ENCODE results near the gene AP5Z1.
"Not testable (repeated sequence)": the region's sequence is repeated elsewhere in the genome, so short reads cannot be mapped to it uniquely, and the experiment has no call there.

Gene AP5Z1

DNA sequence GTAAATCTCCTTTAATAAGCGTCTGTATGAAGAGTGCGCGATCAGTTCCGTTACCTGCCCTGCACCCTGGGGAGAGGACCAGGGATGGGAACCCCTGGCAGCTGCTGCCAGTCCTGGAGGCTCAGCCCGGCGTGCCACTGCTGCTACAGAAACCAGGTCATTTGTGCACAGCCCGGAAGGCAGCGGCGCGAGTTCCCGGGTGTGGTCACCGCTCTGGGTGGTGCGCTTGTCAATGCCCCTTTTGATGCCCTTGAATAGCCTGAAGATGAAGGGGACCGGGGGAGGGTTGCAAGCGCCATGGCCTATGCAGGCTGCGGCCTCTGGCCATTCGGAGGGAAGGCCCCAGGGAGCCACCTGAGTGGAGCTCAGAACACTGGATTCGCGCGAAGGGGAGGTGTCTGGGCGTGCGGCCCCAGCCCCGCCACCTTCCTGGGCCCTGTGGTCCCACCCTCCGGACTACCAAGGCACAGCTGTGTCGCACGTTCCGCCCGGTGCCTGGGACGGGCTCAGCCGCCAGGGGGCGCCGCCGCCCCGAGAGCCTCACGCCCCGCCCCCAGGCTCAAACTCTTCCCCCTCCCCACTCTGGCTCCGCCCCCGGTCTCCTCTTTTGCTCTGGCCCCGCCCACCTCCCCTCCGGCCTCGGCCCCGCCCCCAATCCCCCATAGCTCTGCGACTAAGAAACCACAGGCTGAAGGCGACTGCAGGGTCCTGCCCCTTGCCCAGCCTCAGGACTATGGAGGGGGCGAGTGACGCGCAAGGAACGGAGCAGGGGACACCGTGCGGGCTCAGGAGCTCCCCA lies 16.5 kb downstream of the AP5Z1 start:
- Histone ChIP-seq H3K9me3 (ENCODE audit: low read length) (no peaks in the 10 kb centered on the region), H3K4me1 (ENCODE audit: insufficient read depth, low read length) (no peaks in the 10 kb centered on the region), H3K27ac (ENCODE audit: low read depth, low read length) (peak overlapping the region; percentile 49), H3K27me3 (ENCODE audit: control insufficient read depth in 1 of 2, insufficient read depth in 2 of 2, low read length in 2 of 2) (no peaks in the 10 kb centered on the region), H3K36me3 (ENCODE audit: insufficient read depth, low read length) (peaks cover 31% of the 10 kb centered on the region), H3K9ac (ENCODE audit: low read length) (no peak overlapping the region), H3K4me3 (ENCODE audit: low read depth in 1 of 2, low read length in 2 of 2) (peak overlapping the region; percentile 28 to 38)

DNA sequence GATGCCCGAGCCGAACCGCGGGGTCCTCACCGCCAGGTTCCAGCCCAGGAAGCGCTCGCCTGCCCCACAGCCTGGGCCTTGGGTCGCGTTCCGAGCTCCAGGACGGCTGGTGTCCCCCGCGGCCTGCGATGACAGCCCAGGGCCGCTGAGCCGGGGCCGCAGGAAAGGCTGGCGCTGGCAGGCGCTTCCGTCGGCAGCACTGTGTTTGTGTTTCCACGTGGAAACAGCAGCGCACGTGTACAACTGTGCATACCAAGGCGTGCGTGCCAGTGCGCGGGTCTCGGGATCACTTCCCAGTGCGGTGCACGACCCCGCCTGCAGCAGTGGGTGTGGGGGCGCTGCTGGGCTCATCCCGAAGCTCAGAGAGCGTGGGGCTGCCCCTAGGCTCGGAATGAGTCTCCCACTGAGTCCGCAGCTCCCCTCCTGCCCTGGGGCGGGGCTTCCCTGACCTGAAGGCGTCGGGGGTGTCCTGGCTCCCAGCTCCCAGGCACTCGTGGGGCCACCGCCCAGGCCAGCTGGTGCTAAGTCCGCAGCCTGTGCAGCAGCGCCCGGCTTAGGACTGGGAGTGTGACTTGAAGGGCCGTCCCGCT lies 17.2 kb downstream of the AP5Z1 start:
- no peaks in the 10 kb centered on the region for H3K4me1 ChIP-seq (ENCODE audit: insufficient read depth, low read length)
- H3K9ac ChIP-seq (ENCODE audit: low read length): no peak overlapping the region
- H3K27me3 ChIP-seq (ENCODE audit: control insufficient read depth in 1 of 2, insufficient read depth in 2 of 2, low read length in 2 of 2): no peaks in the 10 kb centered on the region
- peak overlapping the region; percentile 49 for H3K27ac ChIP-seq (ENCODE audit: low read depth, low read length)
- H3K4me3 ChIP-seq (ENCODE audit: low read depth in 1 of 2, low read length in 2 of 2): peak overlapping the region; percentile 28 to 38
- H3K36me3 ChIP-seq (ENCODE audit: insufficient read depth, low read length): peaks cover 30% of the 10 kb centered on the region
- H3K9me3 ChIP-seq (ENCODE audit: low read length): no peaks in the 10 kb centered on the region

DNA sequence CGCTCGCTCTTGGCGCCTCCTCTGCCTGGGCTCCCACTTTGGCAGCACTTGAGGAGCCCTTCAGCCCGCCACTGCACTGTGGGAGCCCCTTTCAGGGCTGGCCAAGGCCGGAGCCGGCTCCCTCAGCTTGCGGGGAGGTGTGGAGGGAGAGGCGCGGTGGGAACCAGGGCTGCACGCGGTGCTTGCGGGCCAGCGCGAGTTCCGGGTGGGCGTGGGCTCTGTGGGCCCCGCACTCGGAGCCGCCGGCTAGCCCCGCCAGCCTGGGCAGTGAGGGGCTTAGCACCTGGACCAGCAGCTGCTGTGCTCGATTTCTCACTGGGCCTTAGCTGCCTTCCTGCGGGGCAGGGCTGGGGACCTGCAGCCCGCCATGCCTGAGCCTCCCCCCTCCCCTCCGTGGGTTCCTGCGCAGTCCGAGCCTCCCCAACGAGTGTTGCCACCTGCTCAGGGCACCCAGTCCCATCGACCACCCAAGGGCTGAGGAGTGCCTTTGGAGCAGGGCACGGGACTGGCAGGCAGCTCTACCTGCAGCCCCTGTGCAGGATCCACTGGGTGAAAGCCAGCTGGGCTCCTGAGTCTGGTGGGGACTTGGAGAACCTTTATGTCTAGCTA lies 18.1 kb downstream of the AP5Z1 start:
- not testable (repeated sequence) for H3K27ac ChIP-seq (ENCODE audit: low read depth, low read length); H3K4me1 ChIP-seq (ENCODE audit: insufficient read depth, low read length); H3K4me3 ChIP-seq (ENCODE audit: low read depth in 1 of 2, low read length in 2 of 2); H3K27me3 ChIP-seq (ENCODE audit: control insufficient read depth in 1 of 2, insufficient read depth in 2 of 2, low read length in 2 of 2); H3K9me3 ChIP-seq (ENCODE audit: low read length); H3K9ac ChIP-seq (ENCODE audit: low read length)
- peaks cover 22% of the 10 kb centered on the region for H3K36me3 ChIP-seq (ENCODE audit: insufficient read depth, low read length)

DNA sequence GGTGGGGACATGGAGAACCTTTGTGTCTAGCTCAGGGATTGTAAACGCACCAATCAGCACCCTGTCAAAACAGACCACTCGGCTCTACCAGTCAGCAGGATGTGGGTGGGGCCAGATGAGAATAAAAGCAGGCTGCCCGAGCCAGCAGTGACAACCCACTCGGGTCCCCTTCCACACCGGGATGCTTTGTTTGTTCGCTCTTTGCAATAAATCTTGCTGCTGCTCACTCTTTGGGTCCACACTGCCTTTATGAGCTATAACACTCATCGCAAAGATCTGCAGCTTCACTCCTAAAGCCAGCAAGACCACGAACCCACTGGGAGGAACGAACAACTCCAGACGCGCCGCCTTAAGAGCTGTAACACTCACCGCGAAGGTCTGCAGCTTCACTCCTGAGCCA lies 18.7 kb downstream of the AP5Z1 start:
- not testable (repeated sequence) for H3K27me3 ChIP-seq (ENCODE audit: control insufficient read depth in 1 of 2, insufficient read depth in 2 of 2, low read length in 2 of 2); H3K9me3 ChIP-seq (ENCODE audit: low read length); H3K27ac ChIP-seq (ENCODE audit: low read depth, low read length); H3K9ac ChIP-seq (ENCODE audit: low read length); H3K4me3 ChIP-seq (ENCODE audit: low read depth in 1 of 2, low read length in 2 of 2); H3K4me1 ChIP-seq (ENCODE audit: insufficient read depth, low read length)
- peaks cover 18% of the 10 kb centered on the region for H3K36me3 ChIP-seq (ENCODE audit: insufficient read depth, low read length)

DNA sequence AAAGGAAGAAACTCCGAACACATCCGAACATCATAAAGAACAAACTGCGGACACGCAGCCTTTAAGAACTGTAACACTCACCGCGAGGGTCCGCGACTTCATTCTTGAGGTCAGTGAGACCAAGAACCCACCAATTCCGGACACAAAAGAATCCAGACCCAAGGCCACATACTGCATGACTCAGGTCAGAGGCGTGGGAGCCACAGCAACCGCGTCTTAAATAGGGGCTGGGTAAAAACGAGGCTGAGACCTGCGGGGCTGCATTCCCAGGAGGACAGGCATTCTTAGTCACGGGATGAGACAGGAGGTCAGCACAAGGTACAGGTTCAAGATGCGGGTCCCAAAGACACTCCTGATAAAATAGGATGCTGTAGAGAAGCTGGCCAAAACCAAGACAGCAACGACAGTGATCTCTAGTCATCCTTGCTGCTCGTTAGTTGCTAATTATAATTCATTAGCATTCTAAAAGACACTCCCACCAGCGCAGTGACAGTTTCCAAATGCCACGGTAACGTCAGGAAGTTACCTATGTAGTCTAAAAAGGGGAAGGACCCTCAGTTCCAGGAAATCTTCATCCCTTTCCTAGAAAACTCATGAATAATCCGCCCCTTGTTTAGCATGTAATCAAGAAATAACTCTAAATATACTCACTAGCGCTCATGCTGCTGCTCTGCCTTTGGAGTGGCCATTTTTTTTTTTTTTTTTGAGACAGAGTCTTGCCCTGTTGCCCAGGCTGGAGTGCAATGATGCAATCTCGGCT lies 19.3 kb downstream of the AP5Z1 start:
- H3K4me1 ChIP-seq (ENCODE audit: insufficient read depth, low read length): no peaks in the 10 kb centered on the region
- peaks cover 18% of the 10 kb centered on the region for H3K36me3 ChIP-seq (ENCODE audit: insufficient read depth, low read length)
- no peaks in the 10 kb centered on the region for H3K9me3 ChIP-seq (ENCODE audit: low read length)
- no peak overlapping the region for H3K4me3 ChIP-seq (ENCODE audit: low read depth in 1 of 2, low read length in 2 of 2)
- no peaks in the 10 kb centered on the region for H3K27me3 ChIP-seq (ENCODE audit: control insufficient read depth in 1 of 2, insufficient read depth in 2 of 2, low read length in 2 of 2)
- no peak overlapping the region for H3K9ac ChIP-seq (ENCODE audit: low read length)
- no peak overlapping the region for H3K27ac ChIP-seq (ENCODE audit: low read depth, low read length)

DNA sequence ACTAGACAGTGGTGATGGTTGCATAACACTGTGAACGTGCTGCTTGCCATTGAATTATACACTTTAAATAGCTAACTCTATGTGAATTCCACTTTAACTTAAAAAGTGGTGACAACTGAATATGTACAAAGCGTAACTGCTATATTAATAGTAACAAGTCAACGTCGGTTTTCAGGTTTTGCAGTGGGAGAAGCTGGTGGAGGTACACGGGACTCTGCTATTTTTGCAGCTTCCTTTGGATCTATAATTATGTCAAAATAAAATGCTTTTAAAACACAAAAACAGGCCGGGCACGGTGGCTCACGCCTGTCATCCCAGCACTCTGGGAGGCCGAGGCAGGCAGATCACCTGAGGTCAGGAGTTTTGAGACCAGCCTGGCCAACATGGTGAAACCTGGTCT lies 21.0 kb downstream of the AP5Z1 start:
- no peak overlapping the region for H3K27ac ChIP-seq (ENCODE audit: low read depth, low read length)
- no peak overlapping the region for H3K4me3 ChIP-seq (ENCODE audit: low read depth in 1 of 2, low read length in 2 of 2)
- no peaks in the 10 kb centered on the region for H3K9me3 ChIP-seq (ENCODE audit: low read length)
- no peaks in the 10 kb centered on the region for H3K27me3 ChIP-seq (ENCODE audit: control insufficient read depth in 1 of 2, insufficient read depth in 2 of 2, low read length in 2 of 2)
- H3K9ac ChIP-seq (ENCODE audit: low read length): no peak overlapping the region
- no peaks in the 10 kb centered on the region for H3K4me1 ChIP-seq (ENCODE audit: insufficient read depth, low read length)
- H3K36me3 ChIP-seq (ENCODE audit: insufficient read depth, low read length): peaks cover 3% of the 10 kb centered on the region

DNA sequence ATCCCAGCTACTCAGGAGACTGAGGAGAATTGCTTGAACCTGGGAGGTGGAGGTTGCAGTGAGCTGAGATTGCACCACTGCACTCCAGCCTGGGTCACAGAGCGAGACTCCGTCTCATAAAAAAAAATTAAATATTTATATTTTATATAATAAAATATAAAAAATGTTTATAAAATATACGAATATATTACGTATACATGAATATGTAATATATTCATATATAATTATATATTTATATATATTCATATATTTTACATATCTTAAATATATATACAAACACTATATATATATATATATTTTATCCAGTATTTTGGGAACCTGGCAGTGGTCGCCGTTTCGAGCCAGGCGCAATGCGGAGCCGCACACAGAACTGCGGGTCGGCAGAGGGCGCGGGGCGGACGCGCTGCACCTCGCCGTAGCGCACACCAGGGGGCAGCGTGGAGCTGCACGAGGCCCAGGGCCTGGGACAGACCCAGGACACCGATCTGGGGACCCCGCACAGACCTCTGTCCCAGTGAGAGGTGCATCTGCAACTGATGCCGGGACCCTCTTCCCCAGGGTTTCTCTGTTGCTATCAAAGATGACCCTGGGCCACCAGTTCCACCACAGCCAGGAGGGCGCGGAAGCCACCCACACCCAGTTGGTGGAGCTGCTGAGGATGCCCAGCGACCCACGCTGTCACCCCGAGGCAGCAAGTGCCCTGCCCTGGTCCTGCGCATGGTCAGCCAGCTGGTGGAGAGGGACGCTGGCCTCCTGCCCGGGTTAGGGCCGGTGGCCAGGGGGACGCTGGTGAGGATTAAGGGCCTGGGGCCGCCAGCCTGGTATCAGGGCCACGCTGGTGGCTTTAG lies 22.7 kb downstream of the AP5Z1 start:
- Histone ChIP-seq H3K9ac (ENCODE audit: low read length) (no peak overlapping the region), H3K9me3 (ENCODE audit: low read length) (no peaks in the 10 kb centered on the region), H3K27ac (ENCODE audit: low read depth, low read length) (no peak overlapping the region), H3K4me1 (ENCODE audit: insufficient read depth, low read length) (no peaks in the 10 kb centered on the region), H3K36me3 (ENCODE audit: insufficient read depth, low read length) (no peaks in the 10 kb centered on the region), H3K27me3 (ENCODE audit: control insufficient read depth in 1 of 2, insufficient read depth in 2 of 2, low read length in 2 of 2) (no peaks in the 10 kb centered on the region), H3K4me3 (ENCODE audit: low read depth in 1 of 2, low read length in 2 of 2) (no peak overlapping the region)

DNA sequence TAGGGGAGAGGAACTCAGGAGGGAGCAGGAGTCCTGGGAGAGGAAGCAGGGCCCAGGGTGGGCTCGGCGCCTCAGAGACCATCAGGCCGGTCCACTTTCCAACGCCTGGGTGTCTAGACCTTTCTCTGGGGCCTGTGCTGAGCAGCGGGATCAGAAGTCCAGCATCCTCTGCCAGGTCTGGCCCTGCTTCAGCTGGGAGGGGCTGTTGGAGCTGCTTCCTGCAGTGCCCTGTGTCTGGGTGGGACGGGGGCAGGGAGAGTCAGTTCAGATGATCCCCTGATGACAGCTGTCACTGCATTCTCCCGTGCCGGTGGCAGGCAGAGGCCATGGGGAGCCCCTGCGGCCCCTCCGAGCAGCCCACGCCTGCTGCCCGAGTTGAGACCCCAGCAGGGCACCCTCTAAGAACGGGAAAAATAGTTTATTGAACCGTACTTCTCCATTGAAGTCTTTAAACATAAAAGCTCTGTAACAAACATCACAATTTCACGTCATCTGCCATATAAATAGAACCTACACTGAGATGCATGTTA lies 23.3 kb downstream of the AP5Z1 start:
- no peaks in the 10 kb centered on the region for H3K27me3 ChIP-seq (ENCODE audit: control insufficient read depth in 1 of 2, insufficient read depth in 2 of 2, low read length in 2 of 2)
- H3K27ac ChIP-seq (ENCODE audit: low read depth, low read length): no peak overlapping the region
- no peak overlapping the region for H3K4me3 ChIP-seq (ENCODE audit: low read depth in 1 of 2, low read length in 2 of 2)
- no peak overlapping the region for H3K9ac ChIP-seq (ENCODE audit: low read length)
- no peaks in the 10 kb centered on the region for H3K4me1 ChIP-seq (ENCODE audit: insufficient read depth, low read length)
- no peaks in the 10 kb centered on the region for H3K9me3 ChIP-seq (ENCODE audit: low read length)
- no peaks in the 10 kb centered on the region for H3K36me3 ChIP-seq (ENCODE audit: insufficient read depth, low read length)

DNA sequence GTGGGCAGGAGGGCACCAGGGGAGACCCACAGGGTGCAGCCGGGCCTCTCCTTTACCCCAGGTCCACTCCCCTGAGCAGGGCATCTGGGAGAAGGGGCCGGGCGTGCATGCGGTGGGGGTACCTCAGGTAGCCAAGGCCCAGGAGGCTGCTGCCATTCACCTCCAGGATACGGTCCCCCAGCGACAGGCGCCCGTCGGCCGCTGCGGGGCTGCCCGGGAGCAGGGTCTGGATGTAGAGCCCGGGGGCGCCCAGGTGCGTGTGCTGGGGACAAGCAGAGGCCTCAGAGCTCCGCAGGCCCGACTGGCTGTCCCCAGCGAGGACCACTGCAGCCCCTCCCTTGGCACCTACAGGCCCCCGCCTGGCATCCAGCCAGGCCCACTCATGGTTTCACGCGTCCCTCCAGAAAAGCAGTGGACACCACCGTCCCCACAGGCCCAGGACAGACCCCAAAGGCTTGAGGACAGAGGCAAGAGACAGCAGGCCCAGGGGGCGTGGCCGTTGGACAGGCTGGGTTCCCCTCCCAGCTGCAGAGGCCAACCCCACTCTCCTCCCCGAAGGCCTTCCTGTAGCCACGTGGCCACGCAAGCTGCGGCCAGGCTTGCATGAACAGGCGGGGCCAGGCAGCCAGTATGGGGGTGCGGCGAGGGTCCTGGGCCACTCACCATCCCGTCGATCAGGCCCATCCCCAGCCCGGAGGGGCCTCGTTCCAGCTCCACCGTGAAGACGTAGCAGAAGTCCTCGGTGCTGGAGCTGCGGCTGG lies 24.3 kb downstream of the AP5Z1 start:
- H3K4me3 ChIP-seq (ENCODE audit: low read depth in 1 of 2, low read length in 2 of 2): no peak overlapping the region
- H3K9me3 ChIP-seq (ENCODE audit: low read length): no peaks in the 10 kb centered on the region
- no peaks in the 10 kb centered on the region for H3K4me1 ChIP-seq (ENCODE audit: insufficient read depth, low read length)

DNA sequence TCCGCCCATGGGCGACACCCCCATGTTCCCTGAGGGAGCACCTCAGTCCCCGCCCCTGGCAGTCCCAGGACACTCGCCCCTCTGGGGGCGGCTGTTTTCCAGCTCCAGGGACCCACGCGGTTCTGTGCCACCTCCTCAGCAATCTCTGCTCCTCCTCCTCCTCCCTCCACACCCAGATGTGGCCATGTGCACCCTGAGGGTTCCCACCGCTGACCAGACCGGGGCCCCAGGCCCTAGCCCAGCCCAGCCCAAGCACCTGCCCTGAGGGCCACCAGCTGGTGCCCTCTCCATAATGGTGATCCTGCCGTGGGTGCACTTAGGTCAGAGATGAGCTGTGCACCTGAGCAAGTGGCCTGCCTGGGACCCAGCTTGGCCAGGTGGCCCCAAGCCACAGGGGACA lies 25.1 kb downstream of the AP5Z1 start:
- H3K27me3 ChIP-seq (ENCODE audit: control insufficient read depth in 1 of 2, insufficient read depth in 2 of 2, low read length in 2 of 2): peaks cover 0 to under 1% of the 10 kb centered on the region in 2 donors
- H3K9me3 ChIP-seq (ENCODE audit: low read length): no peaks in the 10 kb centered on the region
- H3K4me1 ChIP-seq (ENCODE audit: insufficient read depth, low read length): no peaks in the 10 kb centered on the region
- no peak overlapping the region for H3K9ac ChIP-seq (ENCODE audit: low read length)
- H3K27ac ChIP-seq (ENCODE audit: low read depth, low read length): no peak overlapping the region
- H3K36me3 ChIP-seq (ENCODE audit: insufficient read depth, low read length): no peaks in the 10 kb centered on the region
- H3K4me3 ChIP-seq (ENCODE audit: low read depth in 1 of 2, low read length in 2 of 2): no peak overlapping the region

More for the DNA sequence above, 24.3 kb downstream of the AP5Z1 start:
- Histone ChIP-seq H3K27ac (ENCODE audit: low read depth, low read length) (no peak overlapping the region), H3K27me3 (ENCODE audit: control insufficient read depth in 1 of 2, insufficient read depth in 2 of 2, low read length in 2 of 2) (no peaks in the 10 kb centered on the region), H3K9ac (ENCODE audit: low read length) (no peak overlapping the region), H3K36me3 (ENCODE audit: insufficient read depth, low read length) (no peaks in the 10 kb centered on the region)
